ENCODE data around the gene EEF2K.

DNA sequence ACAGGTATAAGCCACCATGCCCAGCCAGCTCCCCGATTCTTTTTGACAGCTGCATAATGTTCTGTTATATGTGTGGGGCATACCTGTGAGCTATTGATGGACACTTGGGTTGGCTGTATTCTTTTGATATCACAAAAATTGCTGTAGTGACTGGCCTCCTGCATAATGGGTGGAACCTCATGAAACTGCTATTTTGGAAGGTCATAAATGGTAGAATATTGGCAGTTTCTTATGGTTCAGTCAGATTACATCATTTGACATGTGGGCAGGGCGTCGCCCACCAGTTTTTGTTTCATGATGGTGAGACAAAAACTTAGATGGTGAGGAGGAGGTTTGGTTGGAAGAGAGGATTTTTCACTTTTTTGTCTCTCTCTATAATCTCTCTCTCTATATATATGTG, 64.4 kb downstream of the EEF2K start:
- TF ChIP-seq, protein P1, sequence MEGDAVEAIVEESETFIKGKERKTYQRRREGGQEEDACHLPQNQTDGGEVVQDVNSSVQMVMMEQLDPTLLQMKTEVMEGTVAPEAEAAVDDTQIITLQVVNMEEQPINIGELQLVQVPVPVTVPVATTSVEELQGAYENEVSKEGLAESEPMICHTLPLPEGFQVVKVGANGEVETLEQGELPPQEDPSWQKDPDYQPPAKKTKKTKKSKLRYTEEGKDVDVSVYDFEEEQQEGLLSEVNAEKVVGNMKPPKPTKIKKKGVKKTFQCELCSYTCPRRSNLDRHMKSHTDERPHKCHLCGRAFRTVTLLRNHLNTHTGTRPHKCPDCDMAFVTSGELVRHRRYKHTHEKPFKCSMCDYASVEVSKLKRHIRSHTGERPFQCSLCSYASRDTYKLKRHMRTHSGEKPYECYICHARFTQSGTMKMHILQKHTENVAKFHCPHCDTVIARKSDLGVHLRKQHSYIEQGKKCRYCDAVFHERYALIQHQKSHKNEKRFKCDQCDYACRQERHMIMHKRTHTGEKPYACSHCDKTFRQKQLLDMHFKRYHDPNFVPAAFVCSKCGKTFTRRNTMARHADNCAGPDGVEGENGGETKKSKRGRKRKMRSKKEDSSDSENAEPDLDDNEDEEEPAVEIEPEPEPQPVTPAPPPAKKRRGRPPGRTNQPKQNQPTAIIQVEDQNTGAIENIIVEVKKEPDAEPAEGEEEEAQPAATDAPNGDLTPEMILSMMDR (IDR thresholded peaks at IDR 0.05), result no peak
- no peak for TF ChIP-seq ZFX (IDR thresholded peaks at IDR 0.05; ENCODE audit: borderline replicate concordance)
